ENCODE measurements around the gene PSAP.

DNA sequence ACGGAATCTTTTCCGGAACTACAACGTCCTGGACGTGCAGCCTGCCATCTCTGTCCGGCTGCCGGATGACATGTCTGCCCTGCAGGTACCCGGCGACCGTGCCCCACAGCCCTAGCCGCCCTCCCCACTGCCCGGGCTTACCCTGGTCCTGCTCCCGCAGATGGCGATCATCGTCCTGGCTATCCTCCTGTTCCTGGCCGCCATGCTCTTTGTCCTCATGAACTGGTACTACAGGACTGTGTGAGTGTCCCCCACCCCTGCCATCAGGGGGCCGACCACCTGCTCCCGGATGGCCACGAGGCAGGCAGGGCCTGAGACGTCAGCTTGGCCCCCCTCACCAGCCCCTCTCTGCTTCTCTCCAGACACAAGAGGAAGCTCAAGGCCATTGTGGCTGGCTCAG is 39.7 kb downstream of the PSAP start:
- TF ChIP-seq EZH2phosphoT487 (IDR thresholded peaks at IDR 0.05; ENCODE audit: low read depth, severe bottlenecking, unreplicated experiment) = no peak
- no peak for TF ChIP-seq CTCF (IDR thresholded peaks at IDR 0.05; ENCODE audit: poor library complexity)
- TF ChIP-seq EZH2 (IDR thresholded peaks at IDR 0.05; ENCODE audit: borderline replicate concordance) = no peak

Data from hepatocyte (in vitro differentiated cells).